ENCODE data around the gene RESP18.

DNA sequence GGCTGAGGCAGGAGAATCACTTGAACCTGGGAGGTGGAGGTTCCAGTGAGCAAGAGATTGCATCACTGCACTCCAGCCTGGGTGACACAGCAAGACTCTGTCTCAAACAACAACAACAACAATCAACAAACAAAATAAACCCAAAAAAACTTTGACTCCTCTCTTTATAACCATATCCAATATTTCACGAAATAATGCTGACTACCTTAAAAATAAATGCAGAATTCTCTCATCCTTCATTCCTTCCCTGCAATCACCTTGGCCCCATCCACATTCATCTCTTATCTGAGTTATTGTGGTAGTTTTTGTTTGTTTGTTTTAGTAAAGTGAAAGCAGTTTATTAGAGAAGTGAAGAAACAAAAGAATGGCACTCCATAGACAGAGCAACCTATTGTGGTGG lies 26.5 kb downstream of the RESP18 start:
- TF ChIP-seq EP300 (IDR thresholded peaks at IDR 0.05): no peak
- TF ChIP-seq, protein P1, sequence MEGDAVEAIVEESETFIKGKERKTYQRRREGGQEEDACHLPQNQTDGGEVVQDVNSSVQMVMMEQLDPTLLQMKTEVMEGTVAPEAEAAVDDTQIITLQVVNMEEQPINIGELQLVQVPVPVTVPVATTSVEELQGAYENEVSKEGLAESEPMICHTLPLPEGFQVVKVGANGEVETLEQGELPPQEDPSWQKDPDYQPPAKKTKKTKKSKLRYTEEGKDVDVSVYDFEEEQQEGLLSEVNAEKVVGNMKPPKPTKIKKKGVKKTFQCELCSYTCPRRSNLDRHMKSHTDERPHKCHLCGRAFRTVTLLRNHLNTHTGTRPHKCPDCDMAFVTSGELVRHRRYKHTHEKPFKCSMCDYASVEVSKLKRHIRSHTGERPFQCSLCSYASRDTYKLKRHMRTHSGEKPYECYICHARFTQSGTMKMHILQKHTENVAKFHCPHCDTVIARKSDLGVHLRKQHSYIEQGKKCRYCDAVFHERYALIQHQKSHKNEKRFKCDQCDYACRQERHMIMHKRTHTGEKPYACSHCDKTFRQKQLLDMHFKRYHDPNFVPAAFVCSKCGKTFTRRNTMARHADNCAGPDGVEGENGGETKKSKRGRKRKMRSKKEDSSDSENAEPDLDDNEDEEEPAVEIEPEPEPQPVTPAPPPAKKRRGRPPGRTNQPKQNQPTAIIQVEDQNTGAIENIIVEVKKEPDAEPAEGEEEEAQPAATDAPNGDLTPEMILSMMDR (IDR thresholded peaks at IDR 0.05): no peak
- TF ChIP-seq POLR2A (IDR thresholded peaks at IDR 0.05): no peak

Measured in tibial nerve (tissue), 4 donors.